ENCODE results near the gene CFAP77. TPM values are rescaled to one million over a fixed set of nuclear protein-coding genes. Genes with fewer than 3 reads are reported as not detected.
A peak's percentile ranks its signal among the peaks of the same experiment; 100 is the strongest.

CFAP77 gene
- total and polyA plus RNA-seq, 2 of the 13 experiments (the other 11 are each of a cell fraction or from before 2014, with no cell fraction given), result not detected

DNA sequence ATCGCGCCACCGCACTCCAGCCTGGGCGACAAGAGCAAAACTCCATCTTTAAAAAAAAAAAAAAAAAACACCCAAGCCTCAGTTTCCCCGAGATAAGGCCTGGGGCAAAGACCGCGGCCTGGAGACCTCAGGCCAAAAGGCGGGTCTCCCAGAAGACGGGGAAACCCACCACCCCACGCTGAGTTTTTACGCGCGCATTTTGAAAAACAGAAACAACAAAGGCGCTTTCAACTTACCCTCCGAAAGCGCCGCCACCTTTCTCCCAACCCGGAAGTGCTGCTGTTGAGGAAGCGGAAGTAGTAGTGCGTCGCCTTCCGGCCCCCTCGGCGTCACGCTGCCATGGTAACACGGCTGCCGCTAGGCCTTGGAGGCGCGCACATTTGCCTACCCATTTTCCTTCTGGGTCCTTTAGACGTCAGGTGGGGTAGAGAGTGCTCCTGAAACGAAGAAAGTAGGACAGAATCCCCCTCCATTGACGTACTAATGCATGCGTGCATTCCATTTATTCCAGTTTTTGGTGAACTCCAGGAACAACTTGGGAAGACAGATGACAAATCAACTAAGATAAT, 3.4 kb upstream of the CFAP77 start, which contains the start of gene TTF1 (continued):
- TF ChIP-seq NFE2L2 (IDR thresholded peaks at IDR 0.05; ENCODE audit: low read length) (no peak), MED8 (CRISPR knock-in tag; IDR thresholded peaks at IDR 0.05; ENCODE audit: insufficient replicate concordance) (no peak), GTF2F1 (IDR thresholded peaks at IDR 0.05; ENCODE audit: low read length) (no peak), CHD2 (IDR thresholded peaks at IDR 0.05; ENCODE audit: low read depth, low read length) (no peak), ZNF816 (CRISPR knock-in tag; IDR thresholded peaks at IDR 0.05; ENCODE audit: borderline replicate concordance) (no peak), TEAD2 (CRISPR knock-in tag; IDR thresholded peaks at IDR 0.05) (no peak), AHDC1 (CRISPR knock-in tag; IDR thresholded peaks at IDR 0.05; ENCODE audit: borderline replicate concordance) (no peak), ZNF703 (CRISPR knock-in tag; IDR thresholded peaks at IDR 0.05; ENCODE audit: borderline replicate concordance) (no peak), SSRP1 (CRISPR knock-in tag; IDR thresholded peaks at IDR 0.05) (no peak), THYN1 (CRISPR knock-in tag; IDR thresholded peaks at IDR 0.05; ENCODE audit: borderline replicate concordance, low read depth) (no peak), ZNF737 (CRISPR knock-in tag; IDR thresholded peaks at IDR 0.05; ENCODE audit: borderline replicate concordance) (no peak), ZNF83 (CRISPR knock-in tag; IDR thresholded peaks at IDR 0.05; ENCODE audit: borderline replicate concordance) (no peak), HDAC2 (CRISPR knock-in tag; IDR thresholded peaks at IDR 0.05) (peak; percentile 52; the same call in 1 of the 2 replicates), KAT7 (CRISPR knock-in tag; IDR thresholded peaks at IDR 0.05; ENCODE audit: borderline replicate concordance) (no peak), ZNF362 (CRISPR knock-in tag; IDR thresholded peaks at IDR 0.05; ENCODE audit: borderline replicate concordance) (peak; percentile 70; the same call in 1 of the 2 replicates), ZBTB37 (CRISPR knock-in tag; IDR thresholded peaks at IDR 0.05) (no peak), ZGPAT (CRISPR knock-in tag; IDR thresholded peaks at IDR 0.05) (no peak)
- TF ChIP-seq, protein P1, sequence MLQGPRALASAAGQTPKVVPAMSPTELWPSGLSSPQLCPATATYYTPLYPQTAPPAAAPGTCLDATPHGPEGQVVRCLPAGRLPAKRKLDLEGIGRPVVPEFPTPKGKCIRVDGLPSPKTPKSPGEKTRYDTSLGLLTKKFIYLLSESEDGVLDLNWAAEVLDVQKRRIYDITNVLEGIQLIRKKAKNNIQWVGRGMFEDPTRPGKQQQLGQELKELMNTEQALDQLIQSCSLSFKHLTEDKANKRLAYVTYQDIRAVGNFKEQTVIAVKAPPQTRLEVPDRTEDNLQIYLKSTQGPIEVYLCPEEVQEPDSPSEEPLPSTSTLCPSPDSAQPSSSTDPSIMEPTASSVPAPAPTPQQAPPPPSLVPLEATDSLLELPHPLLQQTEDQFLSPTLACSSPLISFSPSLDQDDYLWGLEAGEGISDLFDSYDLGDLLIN (CRISPR knock-in tag; IDR thresholded peaks at IDR 0.05; ENCODE audit: borderline replicate concordance), result no peak
- TF ChIP-seq, protein P2, sequence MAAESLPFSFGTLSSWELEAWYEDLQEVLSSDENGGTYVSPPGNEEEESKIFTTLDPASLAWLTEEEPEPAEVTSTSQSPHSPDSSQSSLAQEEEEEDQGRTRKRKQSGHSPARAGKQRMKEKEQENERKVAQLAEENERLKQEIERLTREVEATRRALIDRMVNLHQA (CRISPR knock-in tag; IDR thresholded peaks at IDR 0.05), result no peak
